Esophagus muscularis mucosa (tissue), 4 donors: ENCODE data around the gene DCTN3.

Experiments
- CTCF ChIP-seq, 3 experiments: fragments of 200-600 bp in 2 of 3; fragments of 450-650 bp in 1 of 3; sonication (generic) in 2 of 3; IDR thresholded peaks; one replicate each; pipeline ENCODE4 v1.5.1; 2017 to 2019; ENCODE audit warnings: antibody characterized with exemption in 3 of 3, mild to moderate bottlenecking in 2 of 3, moderate library complexity in 1 of 3
- EP300 ChIP-seq: sonication (generic); formaldehyde crosslinking; IDR thresholded peaks from one replicate; pipeline ENCODE4 v1.6.1; 2017; ENCODE audit warnings: antibody characterized with exemption
- POLR2A ChIP-seq: fragments of 450-650 bp; IDR thresholded peaks from one replicate; pipeline ENCODE4 v1.6.1; 2017; ENCODE audit warnings: antibody characterized with exemption, moderate library complexity, mild to moderate bottlenecking, low read depth
- POLR2AphosphoS5 ChIP-seq, 2 donors: sonication (generic); formaldehyde crosslinking; IDR thresholded peaks; one replicate each; pipeline ENCODE4 v1.6.1; 2017; ENCODE audit warnings: antibody characterized with exemption in 2 of 2

GRCh38 chr9:34664281-34665066 is 44.2 kb upstream of the DCTN3 start:
- TF ChIP-seq POLR2A (no peak), CTCF (IDR thresholded peaks at IDR 0.05) (peak; percentile 66 to 82 (median 77)), POLR2AphosphoS5 (IDR thresholded peaks at IDR 0.05) (peak in 1 of 2 donors; percentile 55), EP300 (no peak)
